Activated CD8-positive, alpha-beta memory T cell treated with anti-CD3 and anti-CD28 coated beads, Interleukin-2, amount 50 U/mL, for 24 hours (primary cell): Measurements from ENCODE around the gene MOB3B.

Experiments used
- DNase-seq: peaks from one replicate; pipeline ENCODE4 v3.0.0-alpha.2; 2020; ENCODE audit errors: extremely low read depth

Gene MOB3B

GRCh38 chr9:27447031-27447683 is 82.5 kb downstream of the MOB3B start:
- no peak for DNase-seq

DNA sequence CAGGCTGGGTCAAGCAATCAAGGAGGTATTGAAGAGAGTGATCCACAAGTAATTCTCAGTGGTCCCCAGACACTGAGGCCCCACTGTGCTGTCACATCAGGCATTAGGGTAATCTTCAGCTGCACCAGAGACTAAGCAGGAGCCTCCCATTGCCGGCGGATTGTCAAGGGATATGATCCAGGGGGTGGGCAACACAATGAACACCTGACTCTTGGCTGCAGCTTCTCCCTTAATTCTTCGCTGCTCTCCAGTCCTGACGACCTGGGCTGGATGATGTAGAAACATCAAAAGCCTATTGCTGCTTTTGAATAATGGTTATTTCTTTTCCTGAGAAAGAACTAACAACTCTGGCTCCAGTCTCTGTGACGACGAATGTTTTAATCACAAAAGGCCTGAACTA is 83.9 kb downstream of the MOB3B start:
- no peak for DNase-seq

DNA sequence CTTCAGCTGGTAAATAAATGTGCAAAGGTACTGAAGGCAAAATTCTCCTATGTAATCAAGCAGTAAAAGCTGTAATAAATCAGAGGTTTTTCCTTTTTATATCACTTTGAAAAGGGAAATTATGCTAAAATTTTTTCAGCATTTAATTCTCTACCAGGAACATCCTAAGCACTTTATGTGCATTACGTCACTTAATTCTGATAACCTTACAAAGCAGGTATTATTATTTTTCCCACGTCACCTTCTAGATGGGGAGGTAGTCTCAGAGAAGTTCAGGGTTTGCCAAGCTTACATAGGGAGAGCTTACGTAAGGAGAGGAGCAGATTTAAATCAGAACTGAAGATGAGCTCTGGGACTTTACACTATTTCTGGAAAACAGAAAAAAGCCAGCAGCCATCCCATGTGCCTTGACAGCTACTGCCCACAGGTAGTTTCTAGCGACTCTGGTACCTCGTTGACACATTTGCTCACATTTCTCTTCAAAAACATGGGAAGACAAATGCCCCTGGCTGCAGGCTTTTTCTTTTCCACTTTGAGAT is 84.5 kb downstream of the MOB3B start:
- DNase-seq = no peak

- no peak for DNase-seq
These were observed 87.2 kb downstream of the MOB3B start for GRCh38 chr9:27442464-27442863.

DNA sequence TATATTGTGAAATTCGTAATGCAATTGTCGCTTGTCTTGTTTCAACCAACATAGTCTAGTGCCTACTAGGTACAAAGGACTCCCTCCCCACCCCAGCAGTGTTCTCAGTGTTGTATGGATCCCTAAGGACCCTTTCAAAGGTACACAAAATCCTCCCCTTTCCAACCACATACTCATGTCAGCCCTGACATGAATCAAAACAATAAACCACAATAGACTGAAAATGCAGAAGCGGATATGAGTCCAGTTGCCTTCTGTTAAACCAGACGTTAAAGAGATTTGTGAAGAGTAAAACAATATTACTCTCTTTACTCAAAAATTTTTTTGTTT is 87.9 kb downstream of the MOB3B start:
- no peak for DNase-seq

- no peak for DNase-seq
These were observed 88.5 kb downstream of the MOB3B start for GRCh38 chr9:27440888-27441740.

- DNase-seq = no peak
These were observed 91.1 kb downstream of the MOB3B start for GRCh38 chr9:27438522-27438921.

- no peak for DNase-seq
These were observed 91.8 kb downstream of the MOB3B start for GRCh38 chr9:27437652-27438373.

GRCh38 chr9:27436234-27436633 is 93.4 kb downstream of the MOB3B start:
- no peak for DNase-seq

DNA sequence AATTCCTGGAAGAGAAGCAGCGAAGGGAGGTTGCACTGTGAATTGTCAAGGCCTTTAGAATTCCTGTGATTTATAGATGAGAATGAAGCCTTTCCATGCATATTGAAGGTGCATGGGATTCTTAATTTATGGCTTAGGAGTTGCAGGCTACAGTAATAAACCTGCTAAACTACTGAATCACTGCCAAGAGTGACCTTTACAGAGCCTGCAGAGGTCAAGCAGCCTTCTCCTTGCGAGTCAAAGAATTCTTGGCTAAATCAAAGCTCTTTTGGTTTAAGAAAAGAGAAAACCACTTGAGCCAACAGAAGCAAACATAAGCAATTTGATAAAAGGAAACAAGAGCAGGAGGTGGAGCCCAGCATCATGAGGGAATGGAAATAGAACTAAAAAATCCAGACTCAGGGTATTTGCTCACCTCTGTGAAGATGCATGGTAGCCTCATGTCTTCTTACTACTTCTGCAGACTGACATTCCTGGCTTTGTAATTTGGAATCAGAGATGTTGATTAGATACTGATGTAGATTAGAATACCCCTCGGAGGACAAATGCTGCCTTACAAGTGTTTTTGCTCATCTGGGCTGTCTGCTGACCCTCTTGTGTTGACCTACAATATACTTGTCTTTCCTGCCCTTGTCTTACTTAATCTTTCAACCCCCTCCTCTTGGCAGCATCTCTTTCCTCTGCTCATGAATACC is 95.8 kb downstream of the MOB3B start:
- DNase-seq = no peak

DNA sequence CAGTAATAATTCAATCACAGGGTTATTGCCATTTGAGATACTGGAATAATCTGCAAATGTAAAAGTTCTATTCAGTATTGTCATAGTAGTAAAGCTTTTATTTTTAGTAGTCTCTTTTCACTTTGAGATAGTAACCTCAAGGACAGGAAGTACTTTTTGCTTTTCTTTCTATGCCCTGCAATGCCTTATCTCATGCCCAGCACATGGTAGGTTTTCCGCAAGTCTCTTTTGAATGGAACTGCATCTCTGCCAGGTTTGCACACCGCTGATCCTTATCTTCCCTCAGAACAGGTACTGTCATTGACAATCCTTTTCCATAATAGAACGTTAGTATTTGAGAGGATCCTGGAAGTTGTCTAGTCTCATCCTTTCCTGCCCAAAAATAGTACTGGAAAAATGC is 97.3 kb downstream of the MOB3B start:
- no peak for DNase-seq

DNA sequence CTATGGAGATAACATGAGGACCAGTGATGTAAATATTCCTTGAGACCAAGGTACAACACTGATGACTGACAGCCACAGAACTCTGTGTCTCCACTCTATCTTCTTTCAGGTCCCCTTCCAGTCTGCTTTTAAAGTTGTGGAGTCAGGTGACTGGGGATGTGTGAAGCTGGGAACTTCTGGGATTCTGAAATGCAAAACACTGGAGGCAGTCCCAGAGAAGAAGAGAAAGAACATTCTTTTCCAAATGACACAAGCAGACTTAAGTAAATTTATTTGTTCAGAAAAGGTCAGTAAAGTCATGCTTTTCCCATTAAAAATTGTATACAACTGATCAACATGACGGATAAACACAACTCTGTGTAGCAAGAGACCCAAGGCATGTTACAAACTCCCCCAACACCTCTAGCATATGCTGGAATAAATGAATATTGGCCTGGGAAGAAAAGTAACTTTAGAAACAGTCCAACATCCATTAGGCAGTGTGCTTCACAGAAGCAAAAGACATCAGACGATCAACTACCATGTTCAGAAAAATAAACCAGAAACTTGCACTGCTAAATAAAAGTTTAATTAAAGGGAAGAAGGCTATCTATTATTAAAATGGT is 98.0 kb downstream of the MOB3B start:
- no peak for DNase-seq

DNA sequence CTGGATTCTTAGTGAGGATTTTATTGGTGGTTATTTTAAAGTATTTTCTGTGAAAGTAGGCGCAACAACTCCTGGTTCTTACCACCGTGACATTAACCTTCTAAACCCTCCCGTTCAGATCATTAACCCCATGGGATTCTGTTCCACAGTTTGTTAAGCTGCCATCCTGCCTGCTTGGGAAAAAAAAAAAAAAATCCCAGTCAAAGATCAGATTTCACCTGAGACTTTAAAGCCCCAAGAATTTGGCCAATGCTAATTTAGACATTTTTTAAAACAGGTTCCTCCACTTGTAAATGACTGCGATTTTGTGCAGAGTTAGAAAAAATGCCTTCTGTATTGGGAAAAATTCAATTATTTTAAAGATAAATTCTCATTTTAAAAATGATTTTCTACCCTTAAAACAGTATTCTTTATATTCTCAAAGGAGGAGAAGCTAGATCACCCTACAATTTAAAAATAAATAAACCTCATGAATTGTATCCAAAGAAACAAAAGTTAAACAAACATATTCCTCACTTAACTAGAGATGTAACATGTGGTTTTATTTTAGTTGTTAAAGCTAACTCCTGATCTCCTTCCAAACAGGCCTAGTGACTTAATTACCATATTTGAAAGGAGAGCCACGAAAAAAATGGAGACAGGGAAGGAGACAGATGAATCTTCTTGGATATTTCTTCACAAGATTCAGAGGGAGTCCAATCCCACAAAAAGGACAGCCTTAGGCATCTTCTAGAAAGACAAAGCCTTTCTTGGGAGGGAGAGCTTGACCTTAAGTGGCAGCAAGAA is 98.7 kb downstream of the MOB3B start:
- DNase-seq = no peak

DNA sequence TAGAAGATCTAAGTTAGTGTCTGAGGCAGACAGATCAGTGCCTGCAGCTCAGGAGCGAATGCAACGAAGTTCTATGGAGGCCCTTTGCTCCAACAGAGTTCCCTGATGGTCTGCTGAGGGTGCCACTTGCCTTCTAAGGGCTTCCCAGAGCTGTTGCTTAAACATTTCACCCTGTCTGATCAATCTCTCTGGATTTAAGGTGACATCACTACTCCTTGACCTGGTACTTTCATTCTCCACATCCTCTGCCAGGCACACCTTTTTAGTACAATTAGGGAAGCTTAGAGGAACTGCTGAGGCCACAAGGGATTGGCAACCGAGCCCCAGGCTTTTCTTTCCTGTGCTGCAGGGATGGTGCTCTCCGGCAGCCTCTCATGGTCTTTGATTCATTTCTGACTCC is 99.7 kb downstream of the MOB3B start:
- DNase-seq = no peak

GRCh38 chr9:27429436-27429835 is 100.2 kb downstream of the MOB3B start:
- DNase-seq = no peak

DNA sequence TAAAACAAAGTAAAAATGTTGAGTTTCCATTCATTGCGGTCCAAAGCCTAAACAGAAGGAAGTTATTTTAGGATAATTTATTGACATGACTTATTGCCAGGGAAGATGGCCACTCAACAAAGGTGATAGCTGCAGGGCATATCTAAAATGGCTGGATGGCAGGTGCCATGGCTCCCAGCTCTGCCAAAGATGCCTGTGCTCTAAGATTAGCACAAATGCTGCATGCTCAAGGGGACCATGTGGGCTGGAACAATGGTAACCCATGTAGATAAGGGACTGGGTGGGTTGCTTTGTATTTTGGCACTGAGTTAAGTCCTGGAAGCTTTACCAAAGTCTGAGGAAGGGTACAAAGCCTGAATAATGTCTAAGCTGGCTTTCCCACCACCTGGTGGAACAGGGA is 101.1 kb downstream of the MOB3B start:
- DNase-seq = no peak

GRCh38 chr9:27427272-27427643 is 102.4 kb downstream of the MOB3B start:
- no peak for DNase-seq

GRCh38 chr9:27426511-27427271 is 102.9 kb downstream of the MOB3B start:
- no peak for DNase-seq

GRCh38 chr9:27425827-27426510 is 103.6 kb downstream of the MOB3B start:
- DNase-seq = no peak
